ENCODE data around the gene KLF14.

DNA sequence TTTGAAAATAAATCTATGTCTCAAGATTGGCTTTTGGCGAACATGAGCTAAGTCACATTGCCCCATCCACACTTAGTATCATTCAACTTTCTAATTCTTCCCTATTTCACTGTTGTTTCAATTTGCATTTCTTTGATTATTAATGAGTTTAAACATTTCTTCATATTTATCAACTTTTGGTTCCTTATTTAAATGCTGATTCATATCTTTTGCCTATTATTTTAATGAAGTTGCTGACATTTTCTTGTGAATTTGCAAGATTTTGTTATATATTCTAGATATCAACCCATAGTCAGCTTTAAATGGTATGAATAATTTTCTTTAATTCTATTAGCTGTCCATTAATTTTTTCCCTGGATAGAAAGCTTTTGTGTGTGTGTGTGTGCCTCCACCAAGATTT lies 33.2 kb downstream of the KLF14 start:
- TF ChIP-seq, protein P1, sequence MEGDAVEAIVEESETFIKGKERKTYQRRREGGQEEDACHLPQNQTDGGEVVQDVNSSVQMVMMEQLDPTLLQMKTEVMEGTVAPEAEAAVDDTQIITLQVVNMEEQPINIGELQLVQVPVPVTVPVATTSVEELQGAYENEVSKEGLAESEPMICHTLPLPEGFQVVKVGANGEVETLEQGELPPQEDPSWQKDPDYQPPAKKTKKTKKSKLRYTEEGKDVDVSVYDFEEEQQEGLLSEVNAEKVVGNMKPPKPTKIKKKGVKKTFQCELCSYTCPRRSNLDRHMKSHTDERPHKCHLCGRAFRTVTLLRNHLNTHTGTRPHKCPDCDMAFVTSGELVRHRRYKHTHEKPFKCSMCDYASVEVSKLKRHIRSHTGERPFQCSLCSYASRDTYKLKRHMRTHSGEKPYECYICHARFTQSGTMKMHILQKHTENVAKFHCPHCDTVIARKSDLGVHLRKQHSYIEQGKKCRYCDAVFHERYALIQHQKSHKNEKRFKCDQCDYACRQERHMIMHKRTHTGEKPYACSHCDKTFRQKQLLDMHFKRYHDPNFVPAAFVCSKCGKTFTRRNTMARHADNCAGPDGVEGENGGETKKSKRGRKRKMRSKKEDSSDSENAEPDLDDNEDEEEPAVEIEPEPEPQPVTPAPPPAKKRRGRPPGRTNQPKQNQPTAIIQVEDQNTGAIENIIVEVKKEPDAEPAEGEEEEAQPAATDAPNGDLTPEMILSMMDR (conservative IDR thresholded peaks at IDR 0.05; ENCODE audit: low read length): no peak
- no peak for TF ChIP-seq EZH2phosphoT487 (IDR thresholded peaks at IDR 0.05; ENCODE audit: borderline replicate concordance)

All from Loucy (cell line).